ENCODE measurements around the gene NCAN. TPM values are rescaled to one million over a fixed set of nuclear protein-coding genes. Genes with fewer than 3 reads are reported as not detected.

Gene NCAN
- total RNA-seq, 4 donors from 2014 or later, result not detected

- H3K27ac ChIP-seq, result no peak overlapping the region
- intact Hi-C loops (cut with DNase I), result no loop called here
- WGBS, 2 donors, result 66 to 81% methylated on average over 5 to 7 of the region's 7 CpGs
- H3K4me1 ChIP-seq, result peaks cover 7 to 11% (median 7%) of the 10 kb centered on the region in 3 donors
- no peak for TF ChIP-seq POLR2A (IDR thresholded peaks at IDR 0.05)
- no peak for TF ChIP-seq CTCF (IDR thresholded peaks at IDR 0.05)
- H3K9me3 ChIP-seq, result peaks cover 0 to 5% (median 0%) of the 10 kb centered on the region in 3 donors
- H3K4me3 ChIP-seq, result no peak overlapping the region
- H3K36me3 ChIP-seq, result no peaks in the 10 kb centered on the region
- no peak for DNase-seq
- peaks cover 0 to 52% (median 16%) of the 10 kb centered on the region in 4 donors for H3K27me3 ChIP-seq
Observed at GRCh38 chr19:19263886-19264487, 52.2 kb downstream of the NCAN start.

- intact Hi-C loops (cut with DNase I), result no loop called here
- no peaks in the 10 kb centered on the region for H3K9me3 ChIP-seq
- DNase-seq, result no peak
- WGBS, 2 donors, result 90 to 100% methylated on average over 3 of the region's 3 CpGs
- no peaks in the 10 kb centered on the region for H3K4me1 ChIP-seq
- TF ChIP-seq POLR2A (IDR thresholded peaks at IDR 0.05), result no peak
- TF ChIP-seq CTCF (IDR thresholded peaks at IDR 0.05), result no peak
- peaks cover 0 to 22% (median 9%) of the 10 kb centered on the region in 4 donors for H3K27me3 ChIP-seq
- H3K4me3 ChIP-seq, result no peak overlapping the region
- no peak overlapping the region for H3K27ac ChIP-seq
- H3K36me3 ChIP-seq, result no peaks in the 10 kb centered on the region
Observed at GRCh38 chr19:19267305-19267704, 55.5 kb downstream of the NCAN start.

- H3K27me3 ChIP-seq, result peaks cover 0 to 22% (median 0%) of the 10 kb centered on the region in 4 donors
- H3K36me3 ChIP-seq, result no peaks in the 10 kb centered on the region
- intact Hi-C loops (cut with DNase I), result no loop called here
- H3K27ac ChIP-seq, result no peak overlapping the region
- no peak overlapping the region for H3K4me3 ChIP-seq
- no peak for TF ChIP-seq POLR2A (IDR thresholded peaks at IDR 0.05)
- no peak for TF ChIP-seq CTCF (IDR thresholded peaks at IDR 0.05)
- peaks cover 0 to 13% (median 8%) of the 10 kb centered on the region in 3 donors for H3K4me1 ChIP-seq
- WGBS, 2 donors, result 72 to 81% methylated on average over 7 to 9 of the region's 10 CpGs
- no peaks in the 10 kb centered on the region for H3K9me3 ChIP-seq
- DNase-seq, result no peak
Observed at GRCh38 chr19:19268453-19269385, 57.0 kb downstream of the NCAN start.

GRCh38 chr19:19269952-19270694 lies 58.4 kb downstream of the NCAN start:
- H3K9me3 ChIP-seq, result no peaks in the 10 kb centered on the region
- peaks cover 0 to 3% (median 0%) of the 10 kb centered on the region in 3 donors for H3K36me3 ChIP-seq
- intact Hi-C loops (cut with DNase I), result no loop called here
- H3K4me3 ChIP-seq, result no peak overlapping the region
- no peak for TF ChIP-seq POLR2A (IDR thresholded peaks at IDR 0.05)
- TF ChIP-seq CTCF (IDR thresholded peaks at IDR 0.05), result no peak
- peaks cover 0 to 13% (median 8%) of the 10 kb centered on the region in 3 donors for H3K4me1 ChIP-seq
- no peak for DNase-seq
- no peak overlapping the region for H3K27ac ChIP-seq
- WGBS, 2 donors, result 47 to 69% methylated on average over 5 to 12 of the region's 18 CpGs
- H3K27me3 ChIP-seq, result peaks cover 0 to 28% (median 0%) of the 10 kb centered on the region in 4 donors

Data from esophagus squamous epithelium (tissue), 5 donors.